Chondrocyte (in vitro differentiated cells): ENCODE measurements around the gene NDE1. TPM values are rescaled to one million over a fixed set of nuclear protein-coding genes. Genes with fewer than 3 reads are reported as not detected.

ENCODE experiments used
- DNase-seq: peaks from one replicate; pipeline ENCODE4 v3.0.0; 2021; ENCODE audit warnings: mixed read lengths, low spot score
- H3K27ac Mint-ChIP-seq: one replicate; pipeline ENCODE4 v1.8.0; 2021; ENCODE audit warnings: mild to moderate bottlenecking, moderate library complexity, mixed read lengths; ENCODE audit not compliant: unreplicated experiment
- H3K27me3 Mint-ChIP-seq: 2 replicates; pipeline ENCODE4 v1.8.0; 2021; ENCODE audit warnings: low read depth, mixed read lengths
- H3K36me3 Mint-ChIP-seq: 2 replicates; pipeline ENCODE4 v1.8.0; 2021; ENCODE audit warnings: low read depth, mixed read lengths
- H3K4me1 Mint-ChIP-seq: 2 replicates; pipeline ENCODE4 v1.8.0; 2021; ENCODE audit warnings: low read depth, mild to moderate bottlenecking, mixed read lengths
- H3K4me3 Mint-ChIP-seq: one replicate; pipeline ENCODE4 v1.8.0; 2021; ENCODE audit warnings: mild to moderate bottlenecking, moderate library complexity, mixed read lengths; ENCODE audit not compliant: unreplicated experiment
- H3K9me3 Mint-ChIP-seq: 2 replicates; pipeline ENCODE4 v1.8.0; 2021; ENCODE audit warnings: low read depth, mixed read lengths
- CTCF ChIP-seq: fragments of 200-600 bp; sonication (generic); IDR thresholded peaks from 2 replicates; pipeline ENCODE4 v1.5.0; 2021; ENCODE audit warnings: antibody characterized with exemption, mild to moderate bottlenecking, moderate library complexity
- total RNA-seq: library from RNA; stranded (reverse); gene quantifications from 3 replicates; pipeline ENCODE4 v1.2.1, GENCODE V29; 2021

Gene NDE1
- total RNA-seq, 1 donor from 2014 or later, result 32.3 TPM

- no peaks in the 10 kb centered on the region for H3K27me3 Mint-ChIP-seq
- TF ChIP-seq CTCF, result no peak
These were observed 86.5 kb downstream of the NDE1 start for GRCh38 chr16:15736529-15736928.

GRCh38 chr16:15737140-15737644 lies 87.1 kb downstream of the NDE1 start:
- peaks cover 25% of the 10 kb centered on the region for H3K36me3 Mint-ChIP-seq
- no peaks in the 10 kb centered on the region for H3K27me3 Mint-ChIP-seq
- no peak for TF ChIP-seq CTCF
- no peak overlapping the region for H3K27ac Mint-ChIP-seq
- peaks cover 4% of the 10 kb centered on the region for H3K9me3 Mint-ChIP-seq
- DNase-seq, result no peak
- H3K4me3 Mint-ChIP-seq, result no peak overlapping the region
- peaks cover 10% of the 10 kb centered on the region for H3K4me1 Mint-ChIP-seq

More at GRCh38 chr16:15736529-15736928, 86.5 kb downstream of the NDE1 start:
- H3K4me3 Mint-ChIP-seq, result no peak overlapping the region
- DNase-seq, result no peak
- peaks cover 23% of the 10 kb centered on the region for H3K36me3 Mint-ChIP-seq
- H3K4me1 Mint-ChIP-seq, result peaks cover 10% of the 10 kb centered on the region
- H3K27ac Mint-ChIP-seq, result no peak overlapping the region
- peaks cover 4% of the 10 kb centered on the region for H3K9me3 Mint-ChIP-seq

- H3K27ac Mint-ChIP-seq, result no peak overlapping the region
- peaks cover 22% of the 10 kb centered on the region for H3K36me3 Mint-ChIP-seq
- H3K4me1 Mint-ChIP-seq, result peaks cover under 1% of the 10 kb centered on the region
- H3K4me3 Mint-ChIP-seq, result no peak overlapping the region
- peaks cover 4% of the 10 kb centered on the region for H3K9me3 Mint-ChIP-seq
- no peaks in the 10 kb centered on the region for H3K27me3 Mint-ChIP-seq
- no peak for TF ChIP-seq CTCF
- no peak for DNase-seq
These were observed 89.4 kb downstream of the NDE1 start for GRCh38 chr16:15739464-15739863.

GRCh38 chr16:15739950-15740349 lies 89.9 kb downstream of the NDE1 start:
- peaks cover 4% of the 10 kb centered on the region for H3K9me3 Mint-ChIP-seq
- H3K27ac Mint-ChIP-seq, result no peak overlapping the region
- no peak overlapping the region for H3K4me3 Mint-ChIP-seq
- peaks cover 20% of the 10 kb centered on the region for H3K36me3 Mint-ChIP-seq
- no peaks in the 10 kb centered on the region for H3K27me3 Mint-ChIP-seq
- H3K4me1 Mint-ChIP-seq, result no peaks in the 10 kb centered on the region
- no peak for TF ChIP-seq CTCF
- no peak for DNase-seq

GRCh38 chr16:15741207-15741871 lies 91.3 kb downstream of the NDE1 start:
- no peak for TF ChIP-seq CTCF
- no peak overlapping the region for H3K4me3 Mint-ChIP-seq
- DNase-seq, result no peak
- peaks cover 4% of the 10 kb centered on the region for H3K9me3 Mint-ChIP-seq
- no peak overlapping the region for H3K27ac Mint-ChIP-seq
- H3K4me1 Mint-ChIP-seq, result no peaks in the 10 kb centered on the region
- H3K36me3 Mint-ChIP-seq, result peaks cover 18% of the 10 kb centered on the region
- H3K27me3 Mint-ChIP-seq, result no peaks in the 10 kb centered on the region
